GM10266 (cell line): ENCODE data around the gene TTC21B.

ENCODE experiments used
- DNase-seq: peaks from one replicate; pipeline ENCODE4 v3.0.0; 2012; ENCODE audit errors: extremely low spot score
- CTCF ChIP-seq: IDR thresholded peaks from 2 replicates; pipeline ENCODE4 v1.5.1; 2012; ENCODE audit warnings: mild to moderate bottlenecking, low read depth; ENCODE audit not compliant: control insufficient read depth, insufficient read depth; ENCODE audit errors: missing control alignments

Gene TTC21B

GRCh38 chr2:165967746-165968145 lies 14.2 kb upstream of the TTC21B start:
- no peak for TF ChIP-seq CTCF
- no peak for DNase-seq

- no peak for DNase-seq
- no peak for TF ChIP-seq CTCF
Measured at GRCh38 chr2:165961818-165962217, 8.2 kb upstream of the TTC21B start.

GRCh38 chr2:165959371-165959770 lies 5.8 kb upstream of the TTC21B start:
- DNase-seq: no peak
- no peak for TF ChIP-seq CTCF

- no peak for TF ChIP-seq CTCF
- no peak for DNase-seq
Measured at GRCh38 chr2:165958313-165958960, 4.9 kb upstream of the TTC21B start.

- no peak for DNase-seq
- no peak for TF ChIP-seq CTCF
Measured at GRCh38 chr2:165957030-165957675, 3.6 kb upstream of the TTC21B start.

GRCh38 chr2:165953306-165953654 lies 296 bp downstream of the TTC21B start:
- no peak for TF ChIP-seq CTCF
- no peak for DNase-seq

- no peak for DNase-seq
Measured at GRCh38 chr2:165952741-165953211, 800 bp downstream of the TTC21B start.

More at GRCh38 chr2:165952741-165953211, 800 bp downstream of the TTC21B start:
- TF ChIP-seq CTCF: no peak
